ENCODE measurements around the gene PROS1.
"Not testable (repeated sequence)": the region's sequence is repeated elsewhere in the genome, so short reads cannot be mapped to it uniquely, and the experiment has no call there.

The PROS1 gene

GRCh38 chr3:93923006-93923405 lies 50.7 kb downstream of the PROS1 start:
- Histone ChIP-seq H3K4me1 (ENCODE audit: control insufficient read depth in 1 of 2, insufficient read depth in 2 of 2, low read length in 2 of 2) (no peaks in the 10 kb centered on the region), H3K27ac (ENCODE audit: low read length) (no peak overlapping the region), H3K9me3 (ENCODE audit: control insufficient read depth in 1 of 2, low read length in 2 of 2) (no peaks in the 10 kb centered on the region), H3K36me3 (ENCODE audit: control insufficient read depth in 1 of 2, insufficient read depth in 2 of 2, low read length in 2 of 2) (no peaks in the 10 kb centered on the region), H3K27me3 (ENCODE audit: low read depth, low read length) (no peaks in the 10 kb centered on the region), H3K4me3 (ENCODE audit: low read depth in 1 of 2, low read length in 2 of 2) (no peak overlapping the region)

- not testable (repeated sequence) for H3K36me3 ChIP-seq (ENCODE audit: control insufficient read depth in 1 of 2, insufficient read depth in 2 of 2, low read length in 2 of 2); H3K9me3 ChIP-seq (ENCODE audit: control insufficient read depth in 1 of 2, low read length in 2 of 2); H3K27ac ChIP-seq (ENCODE audit: low read length); H3K4me3 ChIP-seq (ENCODE audit: low read depth in 1 of 2, low read length in 2 of 2); H3K27me3 ChIP-seq (ENCODE audit: low read depth, low read length); H3K4me1 ChIP-seq (ENCODE audit: control insufficient read depth in 1 of 2, insufficient read depth in 2 of 2, low read length in 2 of 2)
Measured at GRCh38 chr3:93917546-93918029, 56.1 kb downstream of the PROS1 start.

GRCh38 chr3:93913623-93914022 lies 60.1 kb downstream of the PROS1 start:
- H3K27ac ChIP-seq (ENCODE audit: low read length); H3K27me3 ChIP-seq (ENCODE audit: low read depth, low read length); H3K4me1 ChIP-seq (ENCODE audit: control insufficient read depth in 1 of 2, insufficient read depth in 2 of 2, low read length in 2 of 2); H3K9me3 ChIP-seq (ENCODE audit: control insufficient read depth in 1 of 2, low read length in 2 of 2); H3K4me3 ChIP-seq (ENCODE audit: low read depth in 1 of 2, low read length in 2 of 2); H3K36me3 ChIP-seq (ENCODE audit: control insufficient read depth in 1 of 2, insufficient read depth in 2 of 2, low read length in 2 of 2): not testable (repeated sequence)

- Histone ChIP-seq H3K4me1 (ENCODE audit: control insufficient read depth in 1 of 2, insufficient read depth in 2 of 2, low read length in 2 of 2) (peaks cover 0 to 3% of the 10 kb centered on the region in 2 donors), H3K27ac (ENCODE audit: low read length) (no peak overlapping the region), H3K4me3 (ENCODE audit: low read depth in 1 of 2, low read length in 2 of 2) (no peak overlapping the region), H3K27me3 (ENCODE audit: low read depth, low read length) (no peaks in the 10 kb centered on the region), H3K36me3 (ENCODE audit: control insufficient read depth in 1 of 2, insufficient read depth in 2 of 2, low read length in 2 of 2) (no peaks in the 10 kb centered on the region), H3K9me3 (ENCODE audit: control insufficient read depth in 1 of 2, low read length in 2 of 2) (no peaks in the 10 kb centered on the region)
Measured at GRCh38 chr3:93911206-93911605, 62.5 kb downstream of the PROS1 start.

- H3K36me3 ChIP-seq (ENCODE audit: control insufficient read depth in 1 of 2, insufficient read depth in 2 of 2, low read length in 2 of 2), result no peaks in the 10 kb centered on the region
- H3K27ac ChIP-seq (ENCODE audit: low read length), result no peak overlapping the region
- no peaks in the 10 kb centered on the region for H3K9me3 ChIP-seq (ENCODE audit: control insufficient read depth in 1 of 2, low read length in 2 of 2)
- H3K4me1 ChIP-seq (ENCODE audit: control insufficient read depth in 1 of 2, insufficient read depth in 2 of 2, low read length in 2 of 2), result peaks cover 0 to 3% of the 10 kb centered on the region in 2 donors
- no peaks in the 10 kb centered on the region for H3K27me3 ChIP-seq (ENCODE audit: low read depth, low read length)
- no peak overlapping the region for H3K4me3 ChIP-seq (ENCODE audit: low read depth in 1 of 2, low read length in 2 of 2)
Measured at GRCh38 chr3:93910097-93910496, 63.6 kb downstream of the PROS1 start.

- peaks cover 0 to 3% of the 10 kb centered on the region in 2 donors for H3K4me1 ChIP-seq (ENCODE audit: control insufficient read depth in 1 of 2, insufficient read depth in 2 of 2, low read length in 2 of 2)
- no peak overlapping the region for H3K4me3 ChIP-seq (ENCODE audit: low read depth in 1 of 2, low read length in 2 of 2)
- H3K36me3 ChIP-seq (ENCODE audit: control insufficient read depth in 1 of 2, insufficient read depth in 2 of 2, low read length in 2 of 2), result no peaks in the 10 kb centered on the region
- no peak overlapping the region for H3K27ac ChIP-seq (ENCODE audit: low read length)
- no peaks in the 10 kb centered on the region for H3K9me3 ChIP-seq (ENCODE audit: control insufficient read depth in 1 of 2, low read length in 2 of 2)
- H3K27me3 ChIP-seq (ENCODE audit: low read depth, low read length), result no peaks in the 10 kb centered on the region
Measured at GRCh38 chr3:93907132-93907531, 66.6 kb downstream of the PROS1 start.

- Histone ChIP-seq H3K27me3 (ENCODE audit: low read depth, low read length) (no peaks in the 10 kb centered on the region), H3K9me3 (ENCODE audit: control insufficient read depth in 1 of 2, low read length in 2 of 2) (no peaks in the 10 kb centered on the region), H3K4me3 (ENCODE audit: low read depth in 1 of 2, low read length in 2 of 2) (no peak overlapping the region), H3K27ac (ENCODE audit: low read length) (no peak overlapping the region), H3K36me3 (ENCODE audit: control insufficient read depth in 1 of 2, insufficient read depth in 2 of 2, low read length in 2 of 2) (no peaks in the 10 kb centered on the region), H3K4me1 (ENCODE audit: control insufficient read depth in 1 of 2, insufficient read depth in 2 of 2, low read length in 2 of 2) (peaks cover 0 to 3% of the 10 kb centered on the region in 2 donors)
Measured at GRCh38 chr3:93906245-93906644, 67.5 kb downstream of the PROS1 start.

- Histone ChIP-seq H3K9me3 (ENCODE audit: control insufficient read depth in 1 of 2, low read length in 2 of 2) (no peaks in the 10 kb centered on the region), H3K4me1 (ENCODE audit: control insufficient read depth in 1 of 2, insufficient read depth in 2 of 2, low read length in 2 of 2) (peaks cover 0 to 3% of the 10 kb centered on the region in 2 donors), H3K27me3 (ENCODE audit: low read depth, low read length) (no peaks in the 10 kb centered on the region), H3K27ac (ENCODE audit: low read length) (no peak overlapping the region), H3K4me3 (ENCODE audit: low read depth in 1 of 2, low read length in 2 of 2) (no peak overlapping the region), H3K36me3 (ENCODE audit: control insufficient read depth in 1 of 2, insufficient read depth in 2 of 2, low read length in 2 of 2) (no peaks in the 10 kb centered on the region)
Measured at GRCh38 chr3:93904568-93904967, 69.1 kb downstream of the PROS1 start.

GRCh38 chr3:93878250-93879017 lies 95.3 kb downstream of the PROS1 start:
- not testable (repeated sequence) for H3K27me3 ChIP-seq (ENCODE audit: low read depth, low read length); H3K36me3 ChIP-seq (ENCODE audit: control insufficient read depth in 1 of 2, insufficient read depth in 2 of 2, low read length in 2 of 2); H3K4me3 ChIP-seq (ENCODE audit: low read depth in 1 of 2, low read length in 2 of 2); H3K9me3 ChIP-seq (ENCODE audit: control insufficient read depth in 1 of 2, low read length in 2 of 2); H3K27ac ChIP-seq (ENCODE audit: low read length); H3K4me1 ChIP-seq (ENCODE audit: control insufficient read depth in 1 of 2, insufficient read depth in 2 of 2, low read length in 2 of 2)

GRCh38 chr3:93877427-93877826 lies 96.3 kb downstream of the PROS1 start:
- H3K4me1 ChIP-seq (ENCODE audit: control insufficient read depth in 1 of 2, insufficient read depth in 2 of 2, low read length in 2 of 2); H3K27me3 ChIP-seq (ENCODE audit: low read depth, low read length); H3K9me3 ChIP-seq (ENCODE audit: control insufficient read depth in 1 of 2, low read length in 2 of 2); H3K36me3 ChIP-seq (ENCODE audit: control insufficient read depth in 1 of 2, insufficient read depth in 2 of 2, low read length in 2 of 2); H3K4me3 ChIP-seq (ENCODE audit: low read depth in 1 of 2, low read length in 2 of 2); H3K27ac ChIP-seq (ENCODE audit: low read length): not testable (repeated sequence)

- not testable (repeated sequence) for H3K4me1 ChIP-seq (ENCODE audit: control insufficient read depth in 1 of 2, insufficient read depth in 2 of 2, low read length in 2 of 2); H3K36me3 ChIP-seq (ENCODE audit: control insufficient read depth in 1 of 2, insufficient read depth in 2 of 2, low read length in 2 of 2); H3K9me3 ChIP-seq (ENCODE audit: control insufficient read depth in 1 of 2, low read length in 2 of 2); H3K27ac ChIP-seq (ENCODE audit: low read length); H3K4me3 ChIP-seq (ENCODE audit: low read depth in 1 of 2, low read length in 2 of 2); H3K27me3 ChIP-seq (ENCODE audit: low read depth, low read length)
Measured at GRCh38 chr3:93873412-93873811, 100.3 kb downstream of the PROS1 start.

GRCh38 chr3:93867425-93867824 lies 106.3 kb downstream of the PROS1 start:
- Histone ChIP-seq H3K4me1 (ENCODE audit: control insufficient read depth in 1 of 2, insufficient read depth in 2 of 2, low read length in 2 of 2) (no peaks in the 10 kb centered on the region), H3K9me3 (ENCODE audit: control insufficient read depth in 1 of 2, low read length in 2 of 2) (no peaks in the 10 kb centered on the region), H3K27me3 (ENCODE audit: low read depth, low read length) (no peaks in the 10 kb centered on the region), H3K27ac (ENCODE audit: low read length) (no peak overlapping the region), H3K4me3 (ENCODE audit: low read depth in 1 of 2, low read length in 2 of 2) (no peak overlapping the region), H3K36me3 (ENCODE audit: control insufficient read depth in 1 of 2, insufficient read depth in 2 of 2, low read length in 2 of 2) (no peaks in the 10 kb centered on the region)

All from muscle layer of duodenum (tissue), 2 donors.